Bronchial epithelial cell (primary cell): ENCODE data around the gene ACRBP. TPM values are rescaled to one million over a fixed set of nuclear protein-coding genes. Genes with fewer than 3 reads are reported as not detected.

Experiments
- DNase-seq: peaks from one replicate; pipeline ENCODE4 v3.0.0-alpha.2; 2010; ENCODE audit warnings: low read depth
- FAIRE-seq: peaks from 2 replicates; lab custom pipeline; 2011; peaks lifted over from hg19 to GRCh38; lab: Jason Lieb, UNC
- H3K27me3 ChIP-seq: 2 replicates; pipeline ENCODE4 v1.5.1; 2011; ENCODE audit warnings: low read length; ENCODE audit not compliant: control insufficient read depth, insufficient read depth
- H3K36me3 ChIP-seq: 2 replicates; pipeline ENCODE4 v1.5.1; 2011; ENCODE audit warnings: low read length; ENCODE audit not compliant: control insufficient read depth, insufficient read depth
- H3K4me3 ChIP-seq: 2 replicates; pipeline ENCODE4 v1.5.1; 2011; ENCODE audit warnings: mild to moderate bottlenecking, low read depth, low read length, control low read depth
- CTCF ChIP-seq: IDR thresholded peaks from 2 replicates; pipeline ENCODE4 v1.5.1; 2011; ENCODE audit warnings: mild to moderate bottlenecking, moderate library complexity, low read length, control low read depth, inconsistent platforms; ENCODE audit not compliant: insufficient read depth, severe bottlenecking
- total RNA-seq: library from RNA; depleted of rRNA; stranded (reverse); fragments of >200 nt; gene quantifications from 2 replicates; pipeline ENCODE4 v1.2.1, GENCODE V29; 2014

ACRBP gene
- total RNA-seq, 1 donor from 2014 or later, result under 0.01 TPM

DNA sequence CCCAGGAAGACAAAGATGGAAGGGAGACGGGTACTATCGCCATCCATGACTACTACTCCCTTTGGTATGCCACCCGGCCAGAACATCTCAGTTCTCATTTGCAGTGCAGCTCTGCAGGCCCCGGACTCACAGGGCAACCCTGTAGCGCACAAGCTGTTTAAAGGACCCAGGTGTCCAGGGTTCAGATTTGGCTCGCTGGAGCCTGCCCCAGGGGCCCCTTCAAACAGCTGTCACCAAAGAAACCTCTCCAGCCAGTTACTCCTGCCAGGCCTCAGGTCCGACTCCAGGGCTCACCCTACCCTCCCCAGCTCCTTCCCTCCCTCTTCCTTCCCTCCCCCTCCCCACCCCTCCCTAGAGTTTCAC, 34.6 kb downstream of the ACRBP start:
- TF ChIP-seq CTCF, result no peak
- Histone ChIP-seq H3K36me3 (no peaks in the 10 kb centered on the region), H3K27me3 (no peaks in the 10 kb centered on the region), H3K4me3 (no peak overlapping the region)
- FAIRE-seq (no peak), DNase-seq (no peak)

DNA sequence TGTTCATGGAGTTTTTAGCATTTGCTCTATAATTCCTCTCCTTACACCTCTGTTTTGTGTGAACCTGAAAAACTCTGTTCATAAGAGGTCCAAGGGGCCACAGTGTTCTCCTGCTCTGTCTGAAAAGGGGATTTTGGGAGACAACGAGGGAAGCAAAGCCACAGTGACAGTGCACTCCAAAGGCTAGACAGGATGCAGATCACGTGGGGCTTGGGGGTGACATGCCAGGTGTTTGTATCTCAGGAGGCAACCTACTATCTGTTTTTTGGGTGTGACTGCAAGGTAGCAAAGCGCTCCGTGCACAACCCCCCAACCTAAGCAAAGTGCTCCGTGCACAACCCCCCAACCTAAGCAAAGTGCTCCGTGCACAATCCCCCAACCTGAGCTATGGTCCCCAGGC, 35.0 kb downstream of the ACRBP start:
- Histone ChIP-seq H3K27me3 (no peaks in the 10 kb centered on the region), H3K4me3 (no peak overlapping the region), H3K36me3 (no peaks in the 10 kb centered on the region)
- DNase-seq, result no peak
- no peak for FAIRE-seq
- no peak for TF ChIP-seq CTCF

GRCh38 chr12:6608592-6609281, 38.5 kb downstream of the ACRBP start:
- H3K36me3 ChIP-seq, result no peaks in the 10 kb centered on the region
- H3K4me3 ChIP-seq, result no peak overlapping the region
- H3K27me3 ChIP-seq, result no peaks in the 10 kb centered on the region
- no peak for DNase-seq
- TF ChIP-seq CTCF, result no peak
- no peak for FAIRE-seq

- FAIRE-seq, result no peak
- peaks cover 3% of the 10 kb centered on the region for H3K36me3 ChIP-seq
- DNase-seq, result peak; percentile 83
- no peaks in the 10 kb centered on the region for H3K27me3 ChIP-seq
- TF ChIP-seq CTCF, result no peak
- H3K4me3 ChIP-seq, result peak overlapping the region; percentile 10
Observed at GRCh38 chr12:6607751-6608591, 39.3 kb downstream of the ACRBP start.

- Histone ChIP-seq H3K27me3 (no peaks in the 10 kb centered on the region), H3K36me3 (peaks cover 12% of the 10 kb centered on the region), H3K4me3 (peak overlapping the region; percentile 92)
- no peak for TF ChIP-seq CTCF
- FAIRE-seq, result no peak
- DNase-seq, result no peak
Observed at GRCh38 chr12:6606331-6607131, 40.7 kb downstream of the ACRBP start.
